Neural progenitor cell (in vitro differentiated cells): Measurements from ENCODE around the gene OSBP. TPM values are rescaled to one million over a fixed set of nuclear protein-coding genes. Genes with fewer than 3 reads are reported as not detected.

Experiments used
- DNase-seq: peaks from one replicate; pipeline ENCODE4 v3.0.0-alpha.2; 2016; ENCODE audit warnings: low spot score
- H2AFZ ChIP-seq: fragments of 200-600 bp; sonication (generic); replicated peaks from 2 replicates; pipeline ENCODE4 v1.6.1; 2016; ENCODE audit warnings: antibody characterized with exemption
- H3F3A ChIP-seq: fragments of 200-600 bp; sonication (generic); 2 replicates; pipeline ENCODE4 v1.6.1; 2016; ENCODE audit warnings: antibody characterized with exemption, low read depth
- H3K27ac ChIP-seq: fragments of 200-600 bp; sonication (generic); 2 replicates; pipeline ENCODE4 v1.5.1; 2016; ENCODE audit warnings: mild to moderate bottlenecking
- H3K27me3 ChIP-seq: fragments of 200-600 bp; sonication (generic); 2 replicates; pipeline ENCODE4 v1.6.1; 2016; ENCODE audit warnings: mild to moderate bottlenecking, moderate library complexity
- H3K36me3 ChIP-seq: fragments of 200-600 bp; sonication (generic); 2 replicates; pipeline ENCODE4 v1.5.1; 2016
- H3K4me1 ChIP-seq: fragments of 200-600 bp; sonication (generic); 2 replicates; pipeline ENCODE4 v1.6.1; 2016; ENCODE audit warnings: mixed run types
- H3K4me2 ChIP-seq: fragments of 200-600 bp; sonication (generic); 2 replicates; pipeline ENCODE4 v1.6.1; 2016
- H3K4me3 ChIP-seq: fragments of 200-600 bp; sonication (generic); 2 replicates; pipeline ENCODE4 v1.5.1; 2016
- H3K79me2 ChIP-seq: fragments of 200-600 bp; sonication (generic); 2 replicates; pipeline ENCODE4 v1.6.1; 2016; ENCODE audit warnings: low read depth
- H3K9ac ChIP-seq: fragments of 200-600 bp; sonication (generic); 2 replicates; pipeline ENCODE4 v1.6.1; 2016
- H3K9me3 ChIP-seq: fragments of 200-600 bp; sonication (generic); 2 replicates; pipeline ENCODE4 v1.5.1; 2016; ENCODE audit warnings: low read depth
- H4K20me1 ChIP-seq: fragments of 200-600 bp; sonication (generic); 2 replicates; pipeline ENCODE4 v1.6.1; 2016; ENCODE audit warnings: low read depth
- H3K27ac Mint-ChIP-seq: 3 replicates; pipeline ENCODE4 v1.8.0; 2021; ENCODE audit warnings: mixed read lengths
- H3K27me3 Mint-ChIP-seq: 2 replicates; pipeline ENCODE4 v1.8.0; 2022; ENCODE audit warnings: low read depth, mild to moderate bottlenecking, inconsistent platforms, moderate library complexity, mixed read lengths; ENCODE audit not compliant: insufficient read depth
- H3K36me3 Mint-ChIP-seq: 3 replicates; pipeline ENCODE4 v1.8.0; 2021; ENCODE audit warnings: mixed read lengths
- H3K4me1 Mint-ChIP-seq: 3 replicates; pipeline ENCODE4 v1.8.0; 2021; ENCODE audit warnings: mixed read lengths
- H3K4me3 Mint-ChIP-seq: 3 replicates; pipeline ENCODE4 v1.8.0; 2021; ENCODE audit warnings: mild to moderate bottlenecking, moderate library complexity, mixed read lengths
- H3K9me3 Mint-ChIP-seq: 3 replicates; pipeline ENCODE4 v1.8.0; 2020; ENCODE audit warnings: mixed read lengths
- CTCF ChIP-seq: fragments of 200-600 bp; sonication (generic); IDR thresholded peaks from 2 replicates; pipeline ENCODE4 v1.5.1; 2017; ENCODE audit warnings: antibody characterized with exemption, mild to moderate bottlenecking
- EZH2 ChIP-seq: fragments of 200-600 bp; sonication (generic); IDR thresholded peaks from 2 replicates; pipeline ENCODE4 v1.6.1; 2017; ENCODE audit warnings: antibody characterized with exemption, mild to moderate bottlenecking, moderate library complexity
- EZH2phosphoT487 ChIP-seq: fragments of 200-600 bp; sonication (generic); IDR thresholded peaks from 2 replicates; pipeline ENCODE4 v1.6.1; 2017; ENCODE audit warnings: antibody characterized with exemption
- total RNA-seq: library from RNA; depleted of rRNA; stranded (reverse); fragments of >200 nt; gene quantifications from 2 replicates; pipeline ENCODE4 v1.2.3, GENCODE V29; 2015; ENCODE audit warnings: low replicate concordance

Gene OSBP
- total RNA-seq, 1 donor from 2014 or later = 22.7 TPM

- peaks cover 4% of the 10 kb centered on the region for H3K36me3 Mint-ChIP-seq
- TF ChIP-seq EZH2phosphoT487 (no peak), CTCF (no peak), EZH2 (no peak)
- no peak overlapping the region for H3K27ac Mint-ChIP-seq
- no peak overlapping the region for H3K4me3 Mint-ChIP-seq
- Histone ChIP-seq H3K9me3 (no peaks in the 10 kb centered on the region), H3K9ac (no peak overlapping the region), H3K4me2 (no peak overlapping the region), H4K20me1 (peaks cover 37% of the 10 kb centered on the region), H3K4me3 (no peak overlapping the region), H3K79me2 (peaks cover 43% of the 10 kb centered on the region), H2AFZ (no peak overlapping the region), H3K36me3 (peaks cover 11% of the 10 kb centered on the region), H3K27me3 (no peaks in the 10 kb centered on the region), H3K27ac (no peak overlapping the region), H3K4me1 (peaks cover 14% of the 10 kb centered on the region), H3F3A (peaks cover 8% of the 10 kb centered on the region)
- DNase-seq = no peak
- peaks cover 5% of the 10 kb centered on the region for H3K27me3 Mint-ChIP-seq
- H3K4me1 Mint-ChIP-seq = peaks cover 30% of the 10 kb centered on the region
- no peaks in the 10 kb centered on the region for H3K9me3 Mint-ChIP-seq
These were observed 3.7 kb downstream of the OSBP start for GRCh38 chr11:59611570-59612565.

GRCh38 chr11:59610289-59610688 lies 5.3 kb downstream of the OSBP start:
- Histone ChIP-seq H3F3A (no peaks in the 10 kb centered on the region), H3K4me2 (no peak overlapping the region), H3K4me3 (no peak overlapping the region), H3K27me3 (no peaks in the 10 kb centered on the region), H3K9ac (no peak overlapping the region), H3K36me3 (peaks cover 14% of the 10 kb centered on the region), H3K79me2 (peaks cover 43% of the 10 kb centered on the region), H3K27ac (no peak overlapping the region), H3K9me3 (no peaks in the 10 kb centered on the region), H3K4me1 (peaks cover 11% of the 10 kb centered on the region), H2AFZ (no peak overlapping the region), H4K20me1 (peaks cover 37% of the 10 kb centered on the region)
- Mint-ChIP-seq H3K36me3 (peaks cover 9% of the 10 kb centered on the region), H3K27ac (no peak overlapping the region), H3K9me3 (no peaks in the 10 kb centered on the region), H3K4me3 (no peak overlapping the region), H3K27me3 (peaks cover 5% of the 10 kb centered on the region), H3K4me1 (peaks cover 28% of the 10 kb centered on the region)
- no peak for DNase-seq
- no peak for TF ChIP-seq EZH2
- no peak for TF ChIP-seq EZH2phosphoT487
- no peak for TF ChIP-seq CTCF

- H3K9me3 ChIP-seq = no peaks in the 10 kb centered on the region
- H3K4me2 ChIP-seq = no peak overlapping the region
- H3K27ac ChIP-seq = no peak overlapping the region
- TF ChIP-seq EZH2 = no peak
- TF ChIP-seq CTCF = no peak
- TF ChIP-seq EZH2phosphoT487 = no peak
- H3K27ac Mint-ChIP-seq = no peak overlapping the region
- H3K36me3 Mint-ChIP-seq = peaks cover 17% of the 10 kb centered on the region
- H4K20me1 ChIP-seq = peaks cover 14% of the 10 kb centered on the region
- no peaks in the 10 kb centered on the region for H3F3A ChIP-seq
- no peaks in the 10 kb centered on the region for H3K9me3 Mint-ChIP-seq
- H3K4me1 Mint-ChIP-seq = peaks cover 10% of the 10 kb centered on the region
- no peak overlapping the region for H3K9ac ChIP-seq
- H3K4me1 ChIP-seq = no peaks in the 10 kb centered on the region
- no peak overlapping the region for H3K4me3 Mint-ChIP-seq
- no peak for DNase-seq
- peaks cover 20% of the 10 kb centered on the region for H3K79me2 ChIP-seq
- no peak overlapping the region for H3K4me3 ChIP-seq
- H2AFZ ChIP-seq = no peak overlapping the region
- no peaks in the 10 kb centered on the region for H3K27me3 ChIP-seq
- peaks cover 2% of the 10 kb centered on the region for H3K27me3 Mint-ChIP-seq
- peaks cover 14% of the 10 kb centered on the region for H3K36me3 ChIP-seq
These were observed 7.7 kb downstream of the OSBP start for GRCh38 chr11:59607703-59608454.
